Measurements from ENCODE around the gene BOLA3. TPM values are rescaled to one million over a fixed set of nuclear protein-coding genes. Genes with fewer than 3 reads are reported as not detected.

Gene BOLA3
- total RNA-seq, 1 experiment from 2014 or later: 79.7 TPM

DNA sequence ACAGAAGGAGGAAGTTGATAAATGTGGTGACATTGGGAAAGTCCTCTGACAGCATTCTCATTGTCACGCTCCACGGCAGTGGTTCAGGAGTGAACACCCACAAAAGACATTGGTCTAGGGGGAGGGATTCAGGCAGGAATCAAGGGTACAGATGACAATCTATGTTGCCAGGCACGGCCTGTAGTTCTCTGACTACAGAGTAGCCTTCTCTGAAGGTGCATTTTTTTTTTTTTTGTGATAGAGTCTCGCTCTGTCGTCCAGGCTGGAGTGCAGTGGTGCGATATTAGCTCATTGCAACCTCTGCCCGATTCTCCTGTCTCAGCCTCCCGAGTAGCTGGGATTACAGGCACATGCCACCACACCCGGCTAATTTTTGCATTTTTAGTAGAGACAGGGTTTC lies 38.3 kb upstream of the BOLA3 start:
- TF ChIP-seq CTCF (IDR thresholded peaks at IDR 0.05; ENCODE audit: insufficient read depth in 1 of 2, low read depth in 1 of 2, low read length in 1 of 2, severe bottlenecking in 1 of 2, unreplicated experiment in 1 of 2): no peak
- H3K27me3 Mint-ChIP-seq (ENCODE audit: insufficient read depth, unreplicated experiment): peaks cover 3% of the 10 kb centered on the region
- intact Hi-C loops (cut with micrococcal nuclease; ENCODE audit: unreplicated experiment): no loop called here
- H3K36me3 ChIP-seq (ENCODE audit: control insufficient read depth, insufficient read depth, low read length): no peaks in the 10 kb centered on the region
- H3K27ac Mint-ChIP-seq (ENCODE audit: unreplicated experiment): no peak overlapping the region
- no peaks in the 10 kb centered on the region for H3K27me3 ChIP-seq (replicated peaks; ENCODE audit: control insufficient read depth, insufficient read depth, low read length)
- BruUV-seq (replicated peaks): no TSS peak
- no peaks in the 10 kb centered on the region for H3K9me3 Mint-ChIP-seq (ENCODE audit: unreplicated experiment)
- H3K4me3 Mint-ChIP-seq (ENCODE audit: unreplicated experiment): no peak overlapping the region
- ChIA-PET POLR2A (no interaction called here), CTCF (no interaction called here)
- H3K4me3 ChIP-seq (ENCODE audit: low read depth, low read length): no peak overlapping the region
- no peaks in the 10 kb centered on the region for H3K36me3 Mint-ChIP-seq (ENCODE audit: insufficient read depth, unreplicated experiment)
- 0 out of 2 replicates have a peak, but pooled peaks cover 4% of the 10 kb centered on the region for H3K4me1 ChIP-seq
- peaks cover 9% of the 10 kb centered on the region for H3K4me1 Mint-ChIP-seq (ENCODE audit: low read depth, unreplicated experiment)
- H3K9me3 ChIP-seq: no peaks in the 10 kb centered on the region
- peak in 1 of 2 experiments; percentile 9 for DNase-seq

DNA sequence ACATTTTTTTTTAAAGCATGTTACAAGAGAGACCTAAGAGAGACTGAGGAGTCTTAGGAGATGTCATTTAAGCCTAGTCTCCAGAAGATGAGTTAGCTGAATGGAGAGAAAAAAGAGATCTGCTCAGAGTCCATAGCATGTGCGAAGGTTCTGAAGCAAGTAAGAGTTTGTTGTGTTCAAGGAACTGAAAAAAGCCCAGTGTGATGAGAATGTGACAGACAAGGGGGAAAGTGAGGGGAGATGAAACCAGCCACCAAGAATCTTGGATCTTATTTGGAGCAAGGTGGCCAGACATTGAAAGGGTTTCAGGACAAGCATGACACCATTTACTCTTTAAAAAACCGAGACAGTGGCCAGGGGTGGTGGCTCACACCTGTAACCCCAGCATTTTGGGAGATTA lies 36.2 kb upstream of the BOLA3 start:
- no peak overlapping the region for H3K27ac Mint-ChIP-seq (ENCODE audit: unreplicated experiment)
- ChIA-PET POLR2A (interaction anchor here (0.6 kb wide), 2 partner anchors 9 to 208 kb away, joined by 3 to 4 read pairs; no protein-coding TSS in a partner anchor), CTCF (no interaction called here)

GRCh38 chr2:74181739-74182138 lies 34.0 kb upstream of the BOLA3 start:
- Mint-ChIP-seq H3K27me3 (ENCODE audit: insufficient read depth, unreplicated experiment) (peaks cover 3% of the 10 kb centered on the region), H3K9me3 (ENCODE audit: unreplicated experiment) (no peaks in the 10 kb centered on the region), H3K4me3 (ENCODE audit: unreplicated experiment) (no peak overlapping the region), H3K27ac (ENCODE audit: unreplicated experiment) (no peak overlapping the region), H3K4me1 (ENCODE audit: low read depth, unreplicated experiment) (no peaks in the 10 kb centered on the region), H3K36me3 (ENCODE audit: insufficient read depth, unreplicated experiment) (peaks cover 5% of the 10 kb centered on the region)
- Histone ChIP-seq H3K36me3 (ENCODE audit: control insufficient read depth, insufficient read depth, low read length) (no peaks in the 10 kb centered on the region), H3K4me1 (0 out of 2 replicates have a peak, but pooled peaks cover 3% of the 10 kb centered on the region), H3K9me3 (no peaks in the 10 kb centered on the region), H3K27me3 (replicated peaks; ENCODE audit: control insufficient read depth, insufficient read depth, low read length) (no peaks in the 10 kb centered on the region), H3K4me3 (ENCODE audit: low read depth, low read length) (no peak overlapping the region)
- ChIA-PET POLR2A (interaction anchor here (0.5 kb wide), 1 partner anchor 25 kb away, joined by 3 read pairs; no protein-coding TSS in a partner anchor), CTCF (interaction anchor here (0.6 kb wide), 1 partner anchor 534 kb away, joined by 3 read pairs; no protein-coding TSS in a partner anchor)
- intact Hi-C loops (cut with micrococcal nuclease; ENCODE audit: unreplicated experiment): no loop called here
- BruUV-seq (replicated peaks): no TSS peak
- TF ChIP-seq CTCF (IDR thresholded peaks at IDR 0.05; ENCODE audit: insufficient read depth in 1 of 2, low read depth in 1 of 2, low read length in 1 of 2, severe bottlenecking in 1 of 2, unreplicated experiment in 1 of 2): no peak
- DNase-seq: peak in 1 of 2 experiments; percentile 22

More for the DNA sequence above, 36.2 kb upstream of the BOLA3 start:
- TF ChIP-seq CTCF (IDR thresholded peaks at IDR 0.05; ENCODE audit: insufficient read depth in 1 of 2, low read depth in 1 of 2, low read length in 1 of 2, severe bottlenecking in 1 of 2, unreplicated experiment in 1 of 2): no peak
- H3K27me3 ChIP-seq (replicated peaks; ENCODE audit: control insufficient read depth, insufficient read depth, low read length): no peaks in the 10 kb centered on the region
- peaks cover under 1% of the 10 kb centered on the region for H3K36me3 Mint-ChIP-seq (ENCODE audit: insufficient read depth, unreplicated experiment)
- H3K9me3 ChIP-seq: no peaks in the 10 kb centered on the region
- no peaks in the 10 kb centered on the region for H3K36me3 ChIP-seq (ENCODE audit: control insufficient read depth, insufficient read depth, low read length)
- intact Hi-C loops (cut with micrococcal nuclease; ENCODE audit: unreplicated experiment): no loop called here
- no peaks in the 10 kb centered on the region for H3K9me3 Mint-ChIP-seq (ENCODE audit: unreplicated experiment)
- no peak overlapping the region for H3K4me3 ChIP-seq (ENCODE audit: low read depth, low read length)
- BruUV-seq (replicated peaks): no TSS peak
- no peak for DNase-seq
- peaks cover 3% of the 10 kb centered on the region for H3K27me3 Mint-ChIP-seq (ENCODE audit: insufficient read depth, unreplicated experiment)
- no peak overlapping the region for H3K4me3 Mint-ChIP-seq (ENCODE audit: unreplicated experiment)
- peaks cover 6% of the 10 kb centered on the region for H3K4me1 Mint-ChIP-seq (ENCODE audit: low read depth, unreplicated experiment)
- 0 out of 2 replicates have a peak, but pooled peaks cover 4% of the 10 kb centered on the region for H3K4me1 ChIP-seq

Measured in Caco-2 (cell line).